ENCODE results near the gene THAP9. TPM values are rescaled to one million over a fixed set of nuclear protein-coding genes. Genes with fewer than 3 reads are reported as not detected.

THAP9 gene
- polyA plus RNA-seq, 2 of the 4 experiments (the other 2 are of a cell fraction): 1.7 to 5.3 TPM

- no peak overlapping the region for H3K4me2 ChIP-seq
- ChIA-PET POLR2A (interaction anchor here (1.0 kb wide), 1 partner anchor 12 kb away, joined by 6 read pairs; no protein-coding TSS in a partner anchor), CTCF (no interaction called here)
- ATAC-seq (no peak), DNase-seq (ENCODE audit: low read depth in 1 of 2, low spot score in 1 of 2) (no peak), FAIRE-seq (no peak)
- H3K4me1 ChIP-seq: peaks cover 16% of the 10 kb centered on the region
- H3K9me3 ChIP-seq: no peaks in the 10 kb centered on the region
- no peak for TF ChIP-seq FOXS1 (CRISPR knock-in tag; IDR thresholded peaks at IDR 0.05)
- no peak for TF ChIP-seq ZSCAN20 (CRISPR knock-in tag; IDR thresholded peaks at IDR 0.05)
- no peak for TF ChIP-seq JUNB (IDR thresholded peaks at IDR 0.05)
- no peak for TF ChIP-seq RARB (CRISPR knock-in tag; IDR thresholded peaks at IDR 0.05)
- TF ChIP-seq HOXB13 (CRISPR knock-in tag; IDR thresholded peaks at IDR 0.05; ENCODE audit: low read depth): no peak
- TF ChIP-seq ZC3H11A (IDR thresholded peaks at IDR 0.05): no peak
- TF ChIP-seq ZFP36 (IDR thresholded peaks at IDR 0.05; ENCODE audit: borderline replicate concordance, partially characterized antibody): no peak
- TF ChIP-seq, protein P1, sequence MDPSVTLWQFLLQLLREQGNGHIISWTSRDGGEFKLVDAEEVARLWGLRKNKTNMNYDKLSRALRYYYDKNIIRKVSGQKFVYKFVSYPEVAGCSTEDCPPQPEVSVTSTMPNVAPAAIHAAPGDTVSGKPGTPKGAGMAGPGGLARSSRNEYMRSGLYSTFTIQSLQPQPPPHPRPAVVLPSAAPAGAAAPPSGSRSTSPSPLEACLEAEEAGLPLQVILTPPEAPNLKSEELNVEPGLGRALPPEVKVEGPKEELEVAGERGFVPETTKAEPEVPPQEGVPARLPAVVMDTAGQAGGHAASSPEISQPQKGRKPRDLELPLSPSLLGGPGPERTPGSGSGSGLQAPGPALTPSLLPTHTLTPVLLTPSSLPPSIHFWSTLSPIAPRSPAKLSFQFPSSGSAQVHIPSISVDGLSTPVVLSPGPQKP (IDR thresholded peaks at IDR 0.05; ENCODE audit: low read depth, low read length): no peak
- no peak for TF ChIP-seq KDM1A (IDR thresholded peaks at IDR 0.05; ENCODE audit: low read depth)
- no peak for TF ChIP-seq EP300 (IDR thresholded peaks at IDR 0.05)
- H3K4me3 ChIP-seq: no peak overlapping the region
- H3K27ac ChIP-seq: no peak overlapping the region
Measured at GRCh38 chr4:82861529-82861928, 39.0 kb upstream of the THAP9 start.

GRCh38 chr4:82864336-82864979 lies 36.1 kb upstream of the THAP9 start:
- Histone ChIP-seq H3K4me2 (no peak overlapping the region), H3K4me3 (no peak overlapping the region), H3K9me3 (no peaks in the 10 kb centered on the region), H3K4me1 (peaks cover 14% of the 10 kb centered on the region), H3K27ac (no peak overlapping the region)
- ATAC-seq (no peak), FAIRE-seq (no peak), DNase-seq (ENCODE audit: low read depth in 1 of 2, low spot score in 1 of 2) (no peak)
- WGBS (ENCODE audit: missing lambda C conversion rate): 86% methylated on average over 6 of the region's 6 CpGs
- TF ChIP-seq HEYL (CRISPR knock-in tag; IDR thresholded peaks at IDR 0.05) (no peak), CBX8 (IDR thresholded peaks at IDR 0.05) (no peak), ESRRA (IDR thresholded peaks at IDR 0.05; ENCODE audit: borderline replicate concordance, low read length) (no peak), MAZ (IDR thresholded peaks at IDR 0.05; ENCODE audit: borderline replicate concordance, low read depth, low read length) (no peak), HDAC2 (IDR thresholded peaks at IDR 0.05) (no peak), EP300 (IDR thresholded peaks at IDR 0.05) (no peak), TP53 (CRISPR knock-in tag; IDR thresholded peaks at IDR 0.05) (no peak), JUNB (IDR thresholded peaks at IDR 0.05) (no peak), RCOR1 (IDR thresholded peaks at IDR 0.05; ENCODE audit: low read depth, low read length) (no peak), REST (IDR thresholded peaks at IDR 0.05) (no peak), PBX3 (IDR thresholded peaks at IDR 0.05) (no peak)
- TF ChIP-seq, protein P2, sequence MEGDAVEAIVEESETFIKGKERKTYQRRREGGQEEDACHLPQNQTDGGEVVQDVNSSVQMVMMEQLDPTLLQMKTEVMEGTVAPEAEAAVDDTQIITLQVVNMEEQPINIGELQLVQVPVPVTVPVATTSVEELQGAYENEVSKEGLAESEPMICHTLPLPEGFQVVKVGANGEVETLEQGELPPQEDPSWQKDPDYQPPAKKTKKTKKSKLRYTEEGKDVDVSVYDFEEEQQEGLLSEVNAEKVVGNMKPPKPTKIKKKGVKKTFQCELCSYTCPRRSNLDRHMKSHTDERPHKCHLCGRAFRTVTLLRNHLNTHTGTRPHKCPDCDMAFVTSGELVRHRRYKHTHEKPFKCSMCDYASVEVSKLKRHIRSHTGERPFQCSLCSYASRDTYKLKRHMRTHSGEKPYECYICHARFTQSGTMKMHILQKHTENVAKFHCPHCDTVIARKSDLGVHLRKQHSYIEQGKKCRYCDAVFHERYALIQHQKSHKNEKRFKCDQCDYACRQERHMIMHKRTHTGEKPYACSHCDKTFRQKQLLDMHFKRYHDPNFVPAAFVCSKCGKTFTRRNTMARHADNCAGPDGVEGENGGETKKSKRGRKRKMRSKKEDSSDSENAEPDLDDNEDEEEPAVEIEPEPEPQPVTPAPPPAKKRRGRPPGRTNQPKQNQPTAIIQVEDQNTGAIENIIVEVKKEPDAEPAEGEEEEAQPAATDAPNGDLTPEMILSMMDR (IDR thresholded peaks at IDR 0.05): no peak
- TF ChIP-seq, protein P3, sequence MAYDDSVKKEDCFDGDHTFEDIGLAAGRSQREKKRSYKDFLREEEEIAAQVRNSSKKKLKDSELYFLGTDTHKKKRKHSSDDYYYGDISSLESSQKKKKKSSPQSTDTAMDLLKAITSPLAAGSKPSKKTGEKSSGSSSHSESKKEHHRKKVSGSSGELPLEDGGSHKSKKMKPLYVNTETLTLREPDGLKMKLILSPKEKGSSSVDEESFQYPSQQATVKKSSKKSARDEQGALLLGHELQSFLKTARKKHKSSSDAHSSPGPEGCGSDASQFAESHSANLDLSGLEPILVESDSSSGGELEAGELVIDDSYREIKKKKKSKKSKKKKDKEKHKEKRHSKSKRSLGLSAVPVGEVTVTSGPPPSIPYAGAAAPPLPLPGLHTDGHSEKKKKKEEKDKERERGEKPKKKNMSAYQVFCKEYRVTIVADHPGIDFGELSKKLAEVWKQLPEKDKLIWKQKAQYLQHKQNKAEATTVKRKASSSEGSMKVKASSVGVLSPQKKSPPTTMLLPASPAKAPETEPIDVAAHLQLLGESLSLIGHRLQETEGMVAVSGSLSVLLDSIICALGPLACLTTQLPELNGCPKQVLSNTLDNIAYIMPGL (CRISPR knock-in tag; IDR thresholded peaks at IDR 0.05; ENCODE audit: borderline replicate concordance): no peak
- ChIA-PET POLR2A (no interaction called here), CTCF (interaction anchor here (1.4 kb wide), 1 partner anchor 22 kb away, joined by 4 read pairs; no protein-coding TSS in a partner anchor)
